HepG2 (cell line): ENCODE results near the gene CLDN7. TPM values are rescaled to one million over a fixed set of nuclear protein-coding genes. Genes with fewer than 3 reads are reported as not detected.
A peak's percentile ranks its signal among the peaks of the same experiment; 100 is the strongest.

Experiments used
- ATF7-NPFF ChIP-seq: sonication (generic); formaldehyde crosslinking; IDR thresholded peaks from 2 replicates; pipeline ENCODE4 v1.8.1; 2023; ENCODE audit warnings: mild to moderate bottlenecking, low read depth, missing genetic modification reagents, moderate library complexity
- ATRX ChIP-seq: sonication (generic); formaldehyde crosslinking; IDR thresholded peaks from 2 replicates; pipeline ENCODE4 v1.4.0; 2020; ENCODE audit warnings: missing genetic modification reagents, borderline replicate concordance
- CREB1 ChIP-seq, 2 experiments: fragments of 450-650 bp in 1 of 2; IDR thresholded peaks; 2 replicates each; pipeline ENCODE4 v1.6.1; 2016 to 2017; ENCODE audit warnings: control low read depth in 1 of 2, mild to moderate bottlenecking in 1 of 2, missing compliant biosample characterization in 1 of 2, missing genetic modification characterization in 1 of 2
- ELF4 ChIP-seq: sonication (generic); formaldehyde crosslinking; IDR thresholded peaks from 2 replicates; pipeline ENCODE4 v1.5.0; 2020; ENCODE audit warnings: missing genetic modification reagents, mild to moderate bottlenecking, moderate library complexity, borderline replicate concordance
- FIP1L1 ChIP-seq: fragments of 200-400 bp; formaldehyde crosslinking; IDR thresholded peaks from 2 replicates; pipeline ENCODE4 v1.6.1; 2018; ENCODE audit warnings: low read depth, mild to moderate bottlenecking, low read length, moderate library complexity, borderline replicate concordance; ENCODE audit not compliant: insufficient read depth
- GTF3A ChIP-seq: sonication (generic); formaldehyde crosslinking; conservative IDR thresholded peaks from 2 replicates; pipeline ENCODE4 v1.4.0; 2020; ENCODE audit warnings: mild to moderate bottlenecking, missing genetic modification reagents
- JUN ChIP-seq: sonication (generic); formaldehyde crosslinking; IDR thresholded peaks from 2 replicates; pipeline ENCODE4 v1.4.0; 2020; ENCODE audit warnings: mild to moderate bottlenecking, missing genetic modification reagents
- LCORL ChIP-seq, 2 experiments: fragments of 450-650 bp in 1 of 2; sonication (generic) in 1 of 2; formaldehyde crosslinking in 1 of 2; IDR thresholded peaks; 2 replicates each; pipeline versions ENCODE4 v1.5.0 to v1.6.1; 2017 to 2020; ENCODE audit warnings: antibody characterized with exemption in 1 of 2, missing genetic modification reagents in 1 of 2
- NFIB ChIP-seq: sonication (generic); formaldehyde crosslinking; IDR thresholded peaks from 2 replicates; pipeline ENCODE4 v1.9.0; 2021; ENCODE audit warnings: missing genetic modification reagents, mild to moderate bottlenecking, borderline replicate concordance
- NFRKB ChIP-seq: fragments of 450-650 bp; IDR thresholded peaks from 2 replicates; pipeline ENCODE4 v1.6.1; 2017
- PHB2 ChIP-seq: fragments of 450-650 bp; IDR thresholded peaks from 2 replicates; pipeline ENCODE4 v1.6.1; 2018; ENCODE audit not compliant: partially characterized antibody
- RARG ChIP-seq: sonication (generic); formaldehyde crosslinking; IDR thresholded peaks from 2 replicates; pipeline ENCODE4 v1.4.0; 2020; ENCODE audit warnings: low read depth, mild to moderate bottlenecking, missing genetic modification reagents
- TCF7 ChIP-seq: sonication (generic); IDR thresholded peaks from 2 replicates; pipeline ENCODE4 v1.6.1; 2016; ENCODE audit warnings: antibody characterized with exemption, low read depth
- ZGPAT ChIP-seq: IDR thresholded peaks from 2 replicates; pipeline ENCODE4 v1.6.1; 2016; ENCODE audit warnings: mild to moderate bottlenecking
- ZMYM3 ChIP-seq: sonication (generic); formaldehyde crosslinking; IDR thresholded peaks from 2 replicates; pipeline ENCODE4 v1.5.1; 2020; ENCODE audit warnings: mild to moderate bottlenecking, missing genetic modification reagents
- ZNF234 ChIP-seq: sonication (generic); formaldehyde crosslinking; conservative IDR thresholded peaks from 2 replicates; pipeline ENCODE4 v1.5.1; 2020; ENCODE audit warnings: mild to moderate bottlenecking, missing genetic modification reagents
- ZNF550 ChIP-seq: sonication (generic); formaldehyde crosslinking; IDR thresholded peaks from 2 replicates; pipeline ENCODE4 v1.4.0; 2020; ENCODE audit warnings: mild to moderate bottlenecking, missing genetic modification reagents, borderline replicate concordance
- ZNF552 ChIP-seq: sonication (generic); formaldehyde crosslinking; IDR thresholded peaks from 2 replicates; pipeline ENCODE4 v1.9.0; 2022; ENCODE audit warnings: missing genetic modification reagents, mild to moderate bottlenecking, borderline replicate concordance
- ZNF589 ChIP-seq: sonication (generic); formaldehyde crosslinking; conservative IDR thresholded peaks from 2 replicates; pipeline ENCODE4 v1.8.0; 2022; ENCODE audit warnings: mild to moderate bottlenecking, moderate library complexity, missing genetic modification reagents
- ZNF607 ChIP-seq: sonication (generic); formaldehyde crosslinking; IDR thresholded peaks from 2 replicates; pipeline ENCODE4 v1.5.1; 2020; ENCODE audit warnings: missing genetic modification reagents, mild to moderate bottlenecking, borderline replicate concordance
- ZNF879 ChIP-seq: sonication (generic); formaldehyde crosslinking; IDR thresholded peaks from 2 replicates; pipeline ENCODE4 v1.8.1; 2023; ENCODE audit warnings: missing genetic modification reagents
- polyA plus RNA-seq, 8 experiments: library from polyadenylated mRNA; depleted of rRNA in 3 of 8; stranded (reverse) in 7 of 8; unstranded in 1 of 8; fragments of >200 nt; fragmentation: Illumina TruSeq in 4 of 8; extraction: Trizol in 4 of 8; gene quantifications; 2 replicates each; pipeline versions ENCODE4 v1.2.1 to v1.2.3, GENCODE V29; 2011 to 2016; ENCODE audit warnings: low read depth in 4 of 8, missing spikeins in 1 of 8, mixed read lengths in 1 of 8; ENCODE audit not compliant: insufficient read depth in 1 of 8
- total RNA-seq, 5 experiments: library from RNA; depleted of rRNA; stranded (reverse); fragments of >200 nt; fragmentation: Illumina TruSeq; extraction: Trizol; gene quantifications; 2 replicates each; pipeline ENCODE4 v1.2.3, GENCODE V29; 2016; ENCODE audit warnings: low read depth in 1 of 5
- TF ChIP-seq, protein P1 (sequence below): sonication (generic); formaldehyde crosslinking; IDR thresholded peaks from 2 replicates; pipeline ENCODE4 v1.5.1; 2020; ENCODE audit warnings: mild to moderate bottlenecking, missing genetic modification reagents, moderate library complexity
- TF ChIP-seq, protein P2 (sequence below): sonication (generic); formaldehyde crosslinking; IDR thresholded peaks from 2 replicates; pipeline ENCODE4 v1.5.0; 2020; ENCODE audit warnings: mild to moderate bottlenecking, missing genetic modification reagents
- TF ChIP-seq, protein P3 (sequence below): sonication (generic); formaldehyde crosslinking; IDR thresholded peaks from 2 replicates; pipeline ENCODE4 v1.8.0; 2023; ENCODE audit warnings: mild to moderate bottlenecking, missing genetic modification reagents
- TF ChIP-seq, protein P4 (sequence below): IDR thresholded peaks from 2 replicates; pipeline ENCODE4 v1.6.1; 2016; ENCODE audit warnings: missing genetic modification reagents, missing compliant biosample characterization

The CLDN7 gene
- total and polyA plus RNA-seq, 2 of the 13 experiments (the other 11 are each of a cell fraction or from before 2014, with no cell fraction given) = not detected

DNA sequence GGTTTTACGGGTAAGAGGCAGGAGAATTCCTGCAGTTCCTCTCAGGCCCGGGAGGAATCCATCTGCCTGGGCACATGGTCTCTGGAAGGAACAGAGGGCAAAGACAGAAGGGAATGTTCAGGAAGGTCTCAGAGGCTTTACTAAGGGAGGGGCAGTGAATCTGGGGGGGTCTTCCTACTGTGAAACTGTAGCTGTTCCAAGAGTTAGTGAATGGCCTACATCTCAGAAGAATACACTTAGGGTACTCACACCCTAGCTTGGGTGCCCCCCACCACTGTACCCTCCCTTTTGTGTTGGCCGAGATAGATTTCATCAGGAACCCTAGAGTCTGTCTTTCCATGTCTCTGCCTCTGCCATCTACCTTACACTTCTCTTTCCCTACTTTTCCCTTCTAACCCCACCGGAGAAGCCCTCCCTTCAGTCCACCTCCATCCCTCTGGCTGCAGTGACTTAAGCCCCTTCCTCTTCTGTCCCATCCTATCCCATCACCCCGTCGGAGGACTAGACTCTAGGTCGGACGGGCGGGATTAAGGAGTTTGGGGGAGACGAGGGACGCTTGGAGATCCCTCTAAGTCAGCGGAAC, 43.0 kb downstream of the CLDN7 start (continued):
- TF ChIP-seq, protein P1, sequence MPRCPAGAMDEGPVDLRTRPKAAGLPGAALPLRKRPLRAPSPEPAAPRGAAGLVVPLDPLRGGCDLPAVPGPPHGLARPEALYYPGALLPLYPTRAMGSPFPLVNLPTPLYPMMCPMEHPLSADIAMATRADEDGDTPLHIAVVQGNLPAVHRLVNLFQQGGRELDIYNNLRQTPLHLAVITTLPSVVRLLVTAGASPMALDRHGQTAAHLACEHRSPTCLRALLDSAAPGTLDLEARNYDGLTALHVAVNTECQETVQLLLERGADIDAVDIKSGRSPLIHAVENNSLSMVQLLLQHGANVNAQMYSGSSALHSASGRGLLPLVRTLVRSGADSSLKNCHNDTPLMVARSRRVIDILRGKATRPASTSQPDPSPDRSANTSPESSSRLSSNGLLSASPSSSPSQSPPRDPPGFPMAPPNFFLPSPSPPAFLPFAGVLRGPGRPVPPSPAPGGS (CRISPR knock-in tag) = no peak
- TF ChIP-seq ATF7-NPFF (CRISPR knock-in tag) (no peak), ZNF550 (CRISPR knock-in tag) (no peak), ZNF552 (CRISPR knock-in tag) (no peak), TCF7 (no peak), PHB2 (no peak), GTF3A (CRISPR knock-in tag) (no peak), JUN (no peak), NFRKB (no peak), ATRX (CRISPR knock-in tag) (no peak), ZGPAT (CRISPR knock-in tag) (no peak), ELF4 (CRISPR knock-in tag) (no peak), ZNF234 (CRISPR knock-in tag) (no peak), NFIB (no peak), ZNF589 (CRISPR knock-in tag) (no peak), LCORL (IDR thresholded peaks at IDR 0.05) (no peak), LCORL (CRISPR knock-in tag; IDR thresholded peaks at IDR 0.05) (peak; percentile 14; the same call in 1 of the 2 replicates), ZNF607 (CRISPR knock-in tag) (no peak), FIP1L1 (0 out of 2 replicates have a peak, but pooled peaks have one; percentile 6), RARG (CRISPR knock-in tag) (no peak), ZNF879 (no peak), ZMYM3 (peak; percentile 57), CREB1 (IDR thresholded peaks at IDR 0.05) (no peak), CREB1 (CRISPR knock-in tag; IDR thresholded peaks at IDR 0.05) (no peak)
- TF ChIP-seq, protein P2, sequence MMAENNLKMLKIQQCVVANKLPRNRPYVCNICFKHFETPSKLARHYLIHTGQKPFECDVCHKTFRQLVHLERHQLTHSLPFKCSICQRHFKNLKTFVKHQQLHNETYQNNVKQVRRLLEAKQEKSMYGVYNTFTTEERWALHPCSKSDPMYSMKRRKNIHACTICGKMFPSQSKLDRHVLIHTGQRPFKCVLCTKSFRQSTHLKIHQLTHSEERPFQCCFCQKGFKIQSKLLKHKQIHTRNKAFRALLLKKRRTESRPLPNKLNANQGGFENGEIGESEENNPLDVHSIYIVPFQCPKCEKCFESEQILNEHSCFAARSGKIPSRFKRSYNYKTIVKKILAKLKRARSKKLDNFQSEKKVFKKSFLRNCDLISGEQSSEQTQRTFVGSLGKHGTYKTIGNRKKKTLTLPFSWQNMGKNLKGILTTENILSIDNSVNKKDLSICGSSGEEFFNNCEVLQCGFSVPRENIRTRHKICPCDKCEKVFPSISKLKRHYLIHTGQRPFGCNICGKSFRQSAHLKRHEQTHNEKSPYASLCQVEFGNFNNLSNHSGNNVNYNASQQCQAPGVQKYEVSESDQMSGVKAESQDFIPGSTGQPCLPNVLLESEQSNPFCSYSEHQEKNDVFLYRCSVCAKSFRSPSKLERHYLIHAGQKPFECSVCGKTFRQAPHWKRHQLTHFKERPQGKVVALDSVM (CRISPR knock-in tag) = no peak
- TF ChIP-seq, protein P3, sequence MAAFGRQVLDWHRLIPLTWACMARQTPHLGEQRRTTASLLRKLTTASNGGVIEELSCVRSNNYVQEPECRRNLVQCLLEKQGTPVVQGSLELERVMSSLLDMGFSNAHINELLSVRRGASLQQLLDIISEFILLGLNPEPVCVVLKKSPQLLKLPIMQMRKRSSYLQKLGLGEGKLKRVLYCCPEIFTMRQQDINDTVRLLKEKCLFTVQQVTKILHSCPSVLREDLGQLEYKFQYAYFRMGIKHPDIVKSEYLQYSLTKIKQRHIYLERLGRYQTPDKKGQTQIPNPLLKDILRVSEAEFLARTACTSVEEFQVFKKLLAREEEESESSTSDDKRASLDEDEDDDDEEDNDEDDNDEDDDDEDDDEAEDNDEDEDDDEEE (CRISPR knock-in tag) = no peak
- TF ChIP-seq, protein P4, sequence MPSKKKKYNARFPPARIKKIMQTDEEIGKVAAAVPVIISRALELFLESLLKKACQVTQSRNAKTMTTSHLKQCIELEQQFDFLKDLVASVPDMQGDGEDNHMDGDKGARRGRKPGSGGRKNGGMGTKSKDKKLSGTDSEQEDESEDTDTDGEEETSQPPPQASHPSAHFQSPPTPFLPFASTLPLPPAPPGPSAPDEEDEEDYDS (CRISPR knock-in tag) = no peak
